ENCODE results near the gene PCSK6. TPM values are rescaled to one million over a fixed set of nuclear protein-coding genes. Genes with fewer than 3 reads are reported as not detected.

PCSK6 gene
- polyA plus RNA-seq, 3 donors, result 0.05 to 0.10 TPM; not detected in 1

DNA sequence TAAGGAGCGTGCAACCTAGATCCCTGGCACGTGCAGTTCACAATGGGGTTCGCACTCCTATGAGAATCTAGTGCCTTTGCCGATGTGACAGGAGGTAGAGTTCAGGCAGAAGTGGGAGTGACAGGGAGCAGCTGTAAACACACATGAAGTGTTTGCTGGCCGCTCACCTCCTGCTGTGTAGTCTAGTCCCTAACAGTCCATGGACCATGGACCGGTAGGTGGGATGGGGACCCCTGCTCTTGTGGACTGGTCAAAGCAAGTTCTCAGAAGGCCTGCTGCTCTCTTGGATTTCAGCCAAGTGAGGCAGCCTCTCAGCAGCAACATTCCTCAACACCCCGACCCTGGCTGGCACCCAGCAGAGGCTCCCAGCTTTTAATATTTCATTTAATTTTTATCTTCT, 136.3 kb downstream of the PCSK6 start:
- no peak overlapping the region for H3K27ac ChIP-seq (ENCODE audit: low read depth in 1 of 2, low read length in 2 of 2)
- no peak overlapping the region for H3K4me2 ChIP-seq (replicated peaks; ENCODE audit: extremely low read depth, low read length, poor library complexity, severe bottlenecking)
- Mint-ChIP-seq H3K4me3 (no peak overlapping the region), H3K9me3 (peaks cover 0 to under 1% (median 0%) of the 10 kb centered on the region in 7 donors), H3K4me1 (no peaks in the 10 kb centered on the region), H3K36me3 (no peaks in the 10 kb centered on the region), H3K27me3 (ENCODE audit: low read depth in 3 of 3) (peaks cover 9 to 24% (median 11%) of the 10 kb centered on the region in 3 donors), H3K27ac (no peak overlapping the region)
- no peaks in the 10 kb centered on the region for H3K36me3 ChIP-seq (replicated peaks in 1 of 2; ENCODE audit: control insufficient read depth in 1 of 2, insufficient read depth in 2 of 2, low read length in 2 of 2)
- H3K4me3 ChIP-seq (replicated peaks in 1 of 3; ENCODE audit: low read depth in 2 of 3, low read length in 3 of 3), result no peak overlapping the region
- no peaks in the 10 kb centered on the region for H3K9me3 ChIP-seq (replicated peaks in 1 of 2; ENCODE audit: control insufficient read depth in 1 of 2, insufficient read depth in 1 of 2, low read length in 2 of 2)
- H2AFZ ChIP-seq (ENCODE audit: insufficient read depth, low read depth, low read length, poor library complexity, severe bottlenecking), result no peak overlapping the region
- intact Hi-C loops (cut with micrococcal nuclease), result no loop called here
- DNase-seq, result no peak
- no peaks in the 10 kb centered on the region for H3K27me3 ChIP-seq (ENCODE audit: control insufficient read depth in 2 of 2, insufficient read depth in 2 of 2, low read length in 2 of 2)
- TF ChIP-seq, protein P1, sequence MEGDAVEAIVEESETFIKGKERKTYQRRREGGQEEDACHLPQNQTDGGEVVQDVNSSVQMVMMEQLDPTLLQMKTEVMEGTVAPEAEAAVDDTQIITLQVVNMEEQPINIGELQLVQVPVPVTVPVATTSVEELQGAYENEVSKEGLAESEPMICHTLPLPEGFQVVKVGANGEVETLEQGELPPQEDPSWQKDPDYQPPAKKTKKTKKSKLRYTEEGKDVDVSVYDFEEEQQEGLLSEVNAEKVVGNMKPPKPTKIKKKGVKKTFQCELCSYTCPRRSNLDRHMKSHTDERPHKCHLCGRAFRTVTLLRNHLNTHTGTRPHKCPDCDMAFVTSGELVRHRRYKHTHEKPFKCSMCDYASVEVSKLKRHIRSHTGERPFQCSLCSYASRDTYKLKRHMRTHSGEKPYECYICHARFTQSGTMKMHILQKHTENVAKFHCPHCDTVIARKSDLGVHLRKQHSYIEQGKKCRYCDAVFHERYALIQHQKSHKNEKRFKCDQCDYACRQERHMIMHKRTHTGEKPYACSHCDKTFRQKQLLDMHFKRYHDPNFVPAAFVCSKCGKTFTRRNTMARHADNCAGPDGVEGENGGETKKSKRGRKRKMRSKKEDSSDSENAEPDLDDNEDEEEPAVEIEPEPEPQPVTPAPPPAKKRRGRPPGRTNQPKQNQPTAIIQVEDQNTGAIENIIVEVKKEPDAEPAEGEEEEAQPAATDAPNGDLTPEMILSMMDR (IDR thresholded peaks at IDR 0.05), result no peak
- no peaks in the 10 kb centered on the region for H3K79me2 ChIP-seq (ENCODE audit: insufficient read depth, low read length)
- no peak overlapping the region for H3K9ac ChIP-seq (ENCODE audit: insufficient read depth, low read length, poor library complexity, severe bottlenecking)
- WGBS (ENCODE audit: insufficient coverage), result 100% methylated on average over 5 of the region's 7 CpGs
- H3K4me1 ChIP-seq (ENCODE audit: control insufficient read depth in 1 of 2, insufficient read depth in 2 of 2, low read length in 2 of 2), result no peaks in the 10 kb centered on the region
- H4K20me1 ChIP-seq (ENCODE audit: insufficient read depth, low read length), result no peaks in the 10 kb centered on the region

DNA sequence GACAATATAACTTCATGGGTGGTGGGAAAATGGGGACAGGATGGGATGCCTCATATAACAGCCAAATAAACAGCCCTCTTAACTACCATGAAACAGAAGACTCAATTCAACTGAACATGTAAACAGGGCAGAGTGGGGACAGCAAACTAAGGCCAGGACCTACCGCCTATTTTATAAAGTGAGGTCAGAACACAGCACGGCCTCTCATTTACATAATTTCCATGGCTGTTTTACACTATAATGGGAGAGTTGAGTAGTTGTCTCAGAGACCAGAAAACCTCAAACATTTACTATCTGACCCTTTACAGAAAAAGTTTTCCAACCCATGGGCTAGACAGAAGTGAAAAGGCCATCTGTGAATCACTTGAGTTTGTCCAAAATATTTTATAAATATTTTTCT, 137.8 kb downstream of the PCSK6 start:
- no peak for DNase-seq
- no peak overlapping the region for H3K27ac ChIP-seq (ENCODE audit: low read depth in 1 of 2, low read length in 2 of 2)
- WGBS (ENCODE audit: insufficient coverage), result no CpG with 5 or more reads among the region's 2 CpGs
- peaks cover 0 to 2% (median 0%) of the 10 kb centered on the region in 7 donors for H3K9me3 Mint-ChIP-seq
- H3K79me2 ChIP-seq (ENCODE audit: insufficient read depth, low read length), result no peaks in the 10 kb centered on the region
- no peak overlapping the region for H3K27ac Mint-ChIP-seq
- H3K36me3 ChIP-seq (replicated peaks in 1 of 2; ENCODE audit: control insufficient read depth in 1 of 2, insufficient read depth in 2 of 2, low read length in 2 of 2), result no peaks in the 10 kb centered on the region
- H3K4me1 Mint-ChIP-seq, result no peaks in the 10 kb centered on the region
- no peaks in the 10 kb centered on the region for H3K4me1 ChIP-seq (ENCODE audit: control insufficient read depth in 1 of 2, insufficient read depth in 2 of 2, low read length in 2 of 2)
- no peaks in the 10 kb centered on the region for H3K36me3 Mint-ChIP-seq
- H4K20me1 ChIP-seq (ENCODE audit: insufficient read depth, low read length), result no peaks in the 10 kb centered on the region
- H3K4me3 ChIP-seq (replicated peaks in 1 of 3; ENCODE audit: low read depth in 2 of 3, low read length in 3 of 3), result no peak overlapping the region
- intact Hi-C loops (cut with micrococcal nuclease), result no loop called here
- no peak overlapping the region for H3K4me2 ChIP-seq (replicated peaks; ENCODE audit: extremely low read depth, low read length, poor library complexity, severe bottlenecking)
- no peak overlapping the region for H2AFZ ChIP-seq (ENCODE audit: insufficient read depth, low read depth, low read length, poor library complexity, severe bottlenecking)
- no peak overlapping the region for H3K9ac ChIP-seq (ENCODE audit: insufficient read depth, low read length, poor library complexity, severe bottlenecking)
- TF ChIP-seq, protein P1 (IDR thresholded peaks at IDR 0.05), result no peak
- peak overlapping the region in 1 of 2 donors; percentile 32 for H3K4me3 Mint-ChIP-seq
- H3K27me3 Mint-ChIP-seq (ENCODE audit: low read depth in 3 of 3), result peaks cover 12 to 24% (median 17%) of the 10 kb centered on the region in 3 donors
- H3K27me3 ChIP-seq (ENCODE audit: control insufficient read depth in 2 of 2, insufficient read depth in 2 of 2, low read length in 2 of 2), result peaks cover 0 to 4% of the 10 kb centered on the region in 2 donors
- no peaks in the 10 kb centered on the region for H3K9me3 ChIP-seq (replicated peaks in 1 of 2; ENCODE audit: control insufficient read depth in 1 of 2, insufficient read depth in 1 of 2, low read length in 2 of 2)

All from CD14-positive monocyte (primary cell).